ENCODE data around the gene CAB39.

CAB39 gene

DNA sequence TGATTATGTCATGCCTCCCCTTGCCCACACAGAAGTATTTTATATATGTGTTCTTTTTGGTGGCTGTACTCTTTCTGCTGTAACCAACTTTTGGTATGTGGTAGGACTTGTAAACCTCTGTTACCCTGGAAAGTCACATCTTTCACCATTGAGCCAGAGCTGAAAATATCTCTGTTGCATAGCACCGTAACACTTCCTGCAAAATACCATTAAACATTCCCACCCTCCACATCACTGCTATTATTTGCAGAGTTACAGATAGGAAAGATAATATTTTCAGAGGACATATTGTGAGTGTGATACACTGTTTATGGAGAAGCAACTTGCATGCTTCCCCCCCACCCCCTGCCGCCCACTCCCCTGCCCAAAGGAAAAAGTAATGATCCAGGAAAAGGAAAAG lies 44.8 kb downstream of the CAB39 start:
- peak; percentile 87 for DNase-seq (ENCODE audit: low read depth)

DNA sequence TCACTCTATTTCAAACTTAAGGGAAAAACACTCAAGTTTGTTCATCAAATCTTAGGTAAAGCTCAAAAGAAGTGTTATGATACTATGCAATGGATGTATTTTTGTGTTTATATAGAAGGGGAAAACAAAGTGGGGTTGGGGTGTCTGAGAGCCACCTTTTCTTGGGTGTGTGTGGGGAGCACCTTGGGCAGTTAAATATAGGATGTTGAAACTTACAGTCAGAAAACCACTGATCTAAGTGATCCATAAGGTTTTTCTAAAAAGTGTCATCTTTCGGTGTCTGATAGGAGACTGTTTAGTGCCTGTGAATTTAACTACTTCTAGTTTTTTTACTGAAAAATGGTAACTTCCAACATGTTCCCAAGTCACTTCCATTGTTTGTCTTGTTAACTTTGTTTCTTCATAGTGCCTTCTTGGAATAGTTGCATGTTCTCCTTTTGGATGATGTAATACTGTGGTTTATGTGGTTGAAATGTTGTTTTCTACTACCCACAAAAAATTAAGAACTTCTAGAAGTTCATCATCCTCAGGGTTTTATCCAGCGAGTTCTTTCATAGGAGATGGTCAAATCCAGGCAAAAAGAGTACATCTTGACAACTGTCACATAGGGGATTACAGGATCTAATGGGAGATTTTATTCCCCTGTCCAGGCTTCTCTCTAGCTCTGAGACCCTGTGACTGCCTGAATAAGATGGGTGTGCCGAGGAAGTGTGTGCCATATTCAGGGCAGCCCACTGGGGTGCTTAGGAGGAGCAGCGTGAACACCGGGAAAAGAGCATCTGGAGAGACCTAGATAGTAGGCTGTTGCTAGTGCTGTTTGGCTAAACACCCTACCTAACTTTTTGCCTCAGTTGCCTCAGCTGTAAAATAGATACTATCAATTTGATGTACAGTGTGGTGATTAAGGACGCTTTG lies 46.2 kb downstream of the CAB39 start:
- DNase-seq (ENCODE audit: low read depth) = peak; percentile 96

DNA sequence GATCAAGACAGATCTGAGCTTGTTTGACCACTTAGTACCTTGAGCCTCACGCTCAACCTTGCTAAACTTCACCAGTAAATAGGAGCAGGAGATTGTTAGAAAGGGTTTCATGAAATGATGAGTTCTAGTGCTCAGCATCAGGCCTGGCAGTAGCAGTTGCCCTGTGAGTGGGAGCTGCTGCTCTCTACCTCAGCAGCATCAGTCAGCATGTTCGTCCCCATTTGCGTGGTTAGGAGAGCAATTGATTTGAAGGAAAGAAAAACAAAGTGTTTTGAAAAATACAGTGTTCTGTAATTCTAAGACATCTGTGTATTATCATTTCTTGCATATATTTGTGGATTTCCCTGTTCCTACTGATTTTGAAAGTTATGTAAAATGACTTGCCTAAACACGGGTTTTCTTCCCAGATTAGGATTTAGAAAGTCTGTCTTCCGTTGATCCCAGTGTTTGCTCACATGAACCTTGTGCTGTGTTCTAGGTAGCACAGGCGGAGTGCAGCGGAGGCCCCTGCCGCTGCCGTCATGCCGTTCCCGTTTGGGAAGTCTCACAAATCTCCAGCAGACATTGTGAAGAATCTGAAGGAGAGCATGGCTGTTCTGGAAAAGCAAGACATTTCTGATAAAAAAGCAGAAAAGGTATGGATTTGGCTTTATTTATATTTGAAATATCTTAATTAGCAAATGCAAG lies 47.0 kb downstream of the CAB39 start:
- DNase-seq (ENCODE audit: low read depth) = peak; percentile 88

DNA sequence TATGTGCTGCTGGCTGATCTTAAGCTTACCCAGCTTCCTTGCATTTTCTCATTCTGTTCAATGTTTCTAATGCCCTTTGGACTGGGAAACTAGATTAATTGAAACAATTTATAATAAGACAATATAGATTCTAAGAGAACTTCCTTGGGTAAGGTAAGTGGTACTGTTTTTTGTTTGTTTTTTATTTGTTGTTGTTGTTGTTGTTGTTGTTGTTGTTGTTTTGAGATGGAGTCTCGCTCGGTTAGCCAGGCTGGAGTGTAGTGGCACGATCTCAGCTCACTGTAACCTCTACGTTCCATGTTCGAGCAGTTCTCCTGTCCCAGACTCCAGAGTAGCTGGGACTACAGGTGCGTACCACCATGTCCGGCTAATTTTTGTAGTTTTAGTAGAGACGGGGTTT lies 49.1 kb downstream of the CAB39 start:
- no peak for DNase-seq (ENCODE audit: low read depth)

DNA sequence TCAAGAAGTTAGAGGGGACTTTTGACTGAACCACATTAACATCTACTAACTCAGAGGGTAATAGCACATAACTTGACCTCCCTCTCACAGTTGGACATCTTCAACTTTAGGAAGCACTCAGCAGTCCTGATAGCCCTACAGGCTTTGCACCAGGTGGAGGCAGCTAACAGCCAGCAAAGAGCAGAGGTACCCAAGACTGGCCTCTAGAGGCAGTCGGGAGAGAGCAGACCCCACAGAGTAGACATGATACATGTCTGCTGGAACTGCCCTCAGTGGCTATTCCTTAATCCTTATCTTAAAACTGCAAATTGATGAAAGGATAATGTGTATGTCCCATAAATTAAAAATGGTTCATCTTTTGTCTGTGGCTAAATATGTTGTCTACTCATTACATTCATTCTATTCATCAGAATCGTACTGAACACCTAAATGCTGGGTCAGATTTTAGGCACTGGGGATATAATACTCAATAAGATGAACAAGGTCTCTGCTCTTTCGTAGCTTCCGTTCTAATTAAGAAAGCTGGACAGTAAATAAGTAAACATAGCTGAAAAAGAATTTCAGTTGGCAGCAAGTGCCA lies 49.8 kb downstream of the CAB39 start:
- peak; percentile 46 for DNase-seq (ENCODE audit: low read depth)

DNA sequence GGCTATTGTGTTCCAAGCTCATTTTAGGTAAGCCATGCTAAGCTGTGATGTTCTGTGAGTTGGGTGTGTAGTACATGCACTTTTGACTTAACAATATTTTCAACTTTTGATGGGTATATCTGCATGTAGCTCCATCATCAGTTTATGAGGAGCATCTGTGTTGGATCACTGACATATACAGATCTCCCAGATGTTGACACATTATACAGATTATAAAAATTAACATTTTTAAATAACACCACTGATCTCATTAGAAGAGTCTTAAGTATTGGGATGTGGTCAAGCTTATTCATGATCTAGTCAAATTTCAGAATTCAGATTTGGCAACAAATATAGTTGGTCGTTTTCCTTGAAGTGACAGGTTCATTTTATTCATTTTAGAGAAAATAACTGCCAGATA lies 51.7 kb downstream of the CAB39 start:
- DNase-seq (ENCODE audit: low read depth) = no peak

DNA sequence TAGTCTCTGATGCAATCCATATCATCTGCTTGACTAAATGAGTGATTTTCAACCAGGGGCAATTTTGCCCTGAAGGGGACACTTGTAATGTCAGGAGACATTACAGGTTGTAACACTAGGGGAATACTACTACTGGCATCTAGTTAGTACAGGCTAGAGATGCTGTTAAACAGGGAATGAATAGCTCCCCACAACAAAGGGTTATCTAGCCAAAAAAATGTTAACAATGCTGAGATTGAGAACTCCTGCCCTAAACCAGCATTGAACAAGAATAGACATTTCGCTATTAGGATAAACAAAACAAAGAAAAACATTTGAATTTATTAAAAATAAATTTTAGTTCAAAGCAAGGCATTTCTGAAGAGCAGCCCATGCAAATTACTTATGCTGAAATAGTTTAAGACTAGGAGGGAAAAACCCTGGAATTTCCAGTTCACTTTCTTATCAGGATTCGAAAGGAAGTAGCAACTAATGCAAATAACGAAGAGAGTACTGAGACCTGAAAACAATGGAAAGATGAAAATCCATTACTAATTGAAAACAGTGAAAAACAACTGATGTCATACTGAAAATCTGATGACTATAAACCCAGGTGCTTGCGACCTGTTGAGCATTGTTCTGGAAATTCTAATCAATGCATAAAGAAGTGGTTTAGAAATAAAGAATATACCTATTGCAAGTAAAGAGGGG lies 53.1 kb downstream of the CAB39 start:
- DNase-seq (ENCODE audit: low read depth) = peak; percentile 53

DNA sequence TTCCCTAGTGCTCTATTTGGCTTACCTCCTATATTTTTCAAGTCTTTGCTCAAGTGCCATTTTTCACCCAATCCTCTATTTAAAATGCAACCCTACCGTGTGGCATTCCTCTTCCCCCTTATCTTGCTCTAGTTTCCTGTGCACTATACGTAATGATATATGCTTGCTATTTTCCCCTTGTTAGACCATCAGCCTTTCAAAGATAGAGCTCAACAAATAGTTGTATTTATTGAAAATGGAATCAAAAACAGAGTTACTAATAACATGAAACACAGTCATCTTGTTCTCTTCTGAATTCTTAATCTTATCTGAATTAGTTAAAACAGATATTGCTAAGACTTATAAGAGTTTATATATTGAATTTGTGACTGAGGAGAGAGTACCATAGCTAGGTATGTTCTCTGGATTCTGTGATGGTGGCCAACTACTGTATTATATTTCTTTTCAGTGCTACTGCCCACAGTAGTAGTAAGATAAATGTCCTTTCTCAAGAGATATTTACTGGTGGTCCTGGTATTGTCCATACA lies 55.3 kb downstream of the CAB39 start:
- no peak for DNase-seq (ENCODE audit: low read depth)

DNA sequence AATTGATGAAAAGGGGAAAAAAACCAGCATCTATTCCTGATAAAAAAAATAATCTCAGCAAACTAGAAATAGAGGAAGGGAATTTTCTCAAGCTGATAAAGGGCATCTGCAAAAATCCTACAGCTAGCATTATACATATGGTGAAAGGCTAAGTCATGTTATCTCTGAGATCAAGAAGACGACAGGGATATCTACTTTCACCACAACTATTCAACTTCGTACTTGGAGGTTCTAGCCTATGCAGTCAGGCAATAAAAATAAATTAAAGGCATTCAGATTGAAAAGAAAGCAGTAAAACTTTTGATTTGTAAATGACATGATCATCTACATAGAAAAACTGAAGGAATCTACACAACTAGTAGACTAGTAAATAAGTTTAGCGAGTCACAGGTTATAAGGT lies 58.2 kb downstream of the CAB39 start:
- peak; percentile 80 for DNase-seq (ENCODE audit: low read depth)

DNA sequence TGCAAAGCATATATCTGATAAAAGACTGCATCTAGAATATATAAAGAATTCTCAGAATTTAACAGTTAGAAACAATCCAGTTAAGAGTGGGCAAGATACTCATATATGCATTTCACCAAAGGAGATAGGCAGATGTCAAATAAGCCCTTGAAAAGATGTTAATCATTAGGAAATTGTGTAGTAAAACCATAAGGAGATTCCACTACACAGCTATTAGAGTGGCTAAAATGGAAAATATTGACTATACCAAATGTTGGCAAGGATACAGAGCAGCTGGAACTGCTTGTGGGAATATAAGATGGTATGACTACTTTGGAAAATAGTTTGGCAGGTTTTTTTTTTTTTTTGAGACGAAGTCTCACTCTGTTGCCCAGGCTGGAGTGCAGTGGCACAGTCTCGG lies 59.5 kb downstream of the CAB39 start:
- DNase-seq (ENCODE audit: low read depth) = no peak

DNA sequence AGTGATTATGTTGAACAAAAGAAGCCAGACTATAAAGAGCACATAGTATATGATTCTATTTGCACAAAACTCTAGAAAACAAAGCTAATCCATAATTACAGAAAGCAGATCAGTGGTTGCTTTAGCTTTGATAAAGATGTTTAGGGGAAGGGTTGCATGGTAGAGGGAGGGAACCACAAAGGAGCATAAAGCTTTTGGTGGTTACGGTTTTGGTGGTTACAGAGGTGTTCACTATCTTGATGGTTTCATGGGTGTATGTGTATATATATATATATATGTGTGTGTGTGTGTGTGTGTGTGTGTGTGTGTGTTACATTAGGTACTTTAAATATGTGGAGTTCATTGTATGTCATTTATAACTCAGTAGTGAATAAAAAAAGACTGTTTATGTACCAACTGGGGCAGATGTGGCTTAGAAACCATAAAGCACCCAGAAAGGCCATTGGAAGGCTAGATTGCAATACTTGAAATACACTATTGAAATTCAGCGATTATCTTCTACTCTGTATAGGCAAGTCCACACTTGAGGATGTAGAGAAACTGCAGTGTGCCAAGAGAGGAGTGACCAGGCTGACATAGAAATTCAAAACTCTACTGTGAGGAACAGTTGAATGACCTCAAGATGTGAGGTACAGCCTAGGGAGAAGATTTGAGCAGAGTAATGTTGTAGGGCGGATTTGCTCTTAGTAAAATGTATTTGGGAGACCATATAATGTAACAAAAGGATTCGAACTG lies 60.6 kb downstream of the CAB39 start:
- no peak for DNase-seq (ENCODE audit: low read depth)

DNA sequence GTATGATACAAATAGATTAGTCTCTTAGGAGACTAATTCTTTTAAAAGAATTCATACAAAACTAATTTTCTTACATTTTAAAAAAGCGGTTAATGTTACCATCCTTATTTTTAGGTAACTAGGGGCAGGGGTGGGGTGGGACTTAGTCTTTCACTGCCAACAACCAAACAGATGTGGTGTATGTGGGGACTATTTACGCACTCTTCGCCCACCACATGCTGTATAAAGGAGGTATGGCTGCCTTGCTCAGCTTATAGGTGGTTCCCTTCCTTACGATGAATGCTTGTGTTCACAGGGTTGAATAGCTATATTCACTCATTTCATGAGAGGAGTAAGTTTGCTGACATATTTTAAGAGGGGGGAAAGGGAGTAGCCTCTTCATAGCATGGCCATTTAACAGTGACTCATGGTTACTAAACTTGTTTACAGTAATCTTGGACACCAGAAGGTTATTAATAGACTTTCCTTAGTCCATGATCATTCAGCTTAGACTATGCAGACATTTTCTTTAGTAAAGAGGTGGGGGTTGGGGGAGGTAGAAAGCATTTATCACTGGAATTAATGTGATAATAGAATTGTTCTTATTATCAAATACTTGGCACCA lies 61.8 kb downstream of the CAB39 start:
- DNase-seq (ENCODE audit: low read depth) = peak; percentile 83

DNA sequence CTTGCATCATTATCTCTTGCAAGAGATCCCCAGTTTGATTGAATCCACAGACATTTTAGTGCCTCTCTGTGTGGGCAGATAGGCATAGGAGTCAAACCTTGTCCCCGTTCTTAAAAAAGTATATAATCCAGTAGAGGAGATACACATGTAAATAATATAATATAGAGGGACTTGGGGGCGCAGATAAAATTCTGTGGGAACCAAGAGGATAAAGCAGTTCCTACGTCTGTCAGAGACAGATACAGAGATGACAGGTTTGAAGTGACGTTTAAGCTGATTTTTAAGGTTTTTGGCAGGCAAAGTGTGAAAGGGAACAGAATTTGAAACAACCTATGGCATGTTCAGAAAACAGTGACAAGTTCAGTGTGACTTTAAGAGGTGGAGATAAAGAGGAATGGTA lies 63.1 kb downstream of the CAB39 start:
- DNase-seq (ENCODE audit: low read depth) = no peak

DNA sequence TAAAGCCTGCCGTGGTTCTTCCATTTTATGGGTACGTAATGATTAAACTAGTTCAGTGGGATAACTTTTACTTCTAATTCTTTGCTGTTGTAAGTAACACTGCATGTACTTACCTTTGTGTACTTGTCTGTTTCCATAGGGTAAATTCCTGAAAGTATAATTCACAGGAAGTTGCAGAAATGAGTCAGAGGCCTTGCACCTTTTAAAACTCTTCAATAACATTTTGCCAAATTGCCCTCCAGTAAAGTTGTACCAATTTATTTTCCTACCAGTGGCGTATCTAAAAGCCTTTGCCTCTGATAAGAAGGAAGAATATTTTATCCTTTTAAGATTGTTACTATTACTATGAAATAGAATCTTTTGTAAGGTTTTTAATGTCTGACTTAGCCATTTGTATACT lies 65.1 kb downstream of the CAB39 start:
- no peak for DNase-seq (ENCODE audit: low read depth)

DNA sequence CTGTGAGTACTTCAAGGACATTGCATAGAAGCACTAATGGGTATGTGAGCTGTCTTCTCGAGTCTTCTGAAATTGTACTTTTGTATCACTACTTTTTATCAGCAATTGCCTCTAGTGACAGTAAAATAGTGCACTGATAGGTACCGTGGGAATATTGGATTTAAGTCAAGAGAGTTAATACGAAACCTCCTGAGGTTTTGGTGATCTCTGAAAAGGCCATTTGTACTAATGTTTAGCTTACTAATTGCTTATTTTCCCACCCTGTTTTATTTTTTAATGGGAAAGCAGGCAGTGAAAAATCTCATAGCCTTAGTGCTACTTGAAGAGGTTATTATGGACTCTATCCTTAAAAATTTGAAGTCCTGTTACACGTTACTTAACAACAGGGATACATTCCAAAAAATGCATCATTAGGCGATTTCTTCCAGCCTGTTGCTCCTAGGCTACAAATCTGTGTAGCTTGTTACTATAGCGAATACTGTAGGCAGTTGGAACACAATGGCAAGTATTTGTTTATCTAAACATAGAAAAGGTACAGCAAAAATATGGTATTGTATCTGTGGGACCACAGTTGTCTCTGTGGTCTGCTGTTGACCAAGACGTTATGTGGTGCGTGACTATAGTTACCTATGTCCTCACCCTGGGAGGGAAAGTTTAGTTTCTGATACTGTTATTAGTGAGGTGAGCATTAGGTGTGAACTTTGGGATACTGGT lies 65.9 kb downstream of the CAB39 start:
- no peak for DNase-seq (ENCODE audit: low read depth)

DNA sequence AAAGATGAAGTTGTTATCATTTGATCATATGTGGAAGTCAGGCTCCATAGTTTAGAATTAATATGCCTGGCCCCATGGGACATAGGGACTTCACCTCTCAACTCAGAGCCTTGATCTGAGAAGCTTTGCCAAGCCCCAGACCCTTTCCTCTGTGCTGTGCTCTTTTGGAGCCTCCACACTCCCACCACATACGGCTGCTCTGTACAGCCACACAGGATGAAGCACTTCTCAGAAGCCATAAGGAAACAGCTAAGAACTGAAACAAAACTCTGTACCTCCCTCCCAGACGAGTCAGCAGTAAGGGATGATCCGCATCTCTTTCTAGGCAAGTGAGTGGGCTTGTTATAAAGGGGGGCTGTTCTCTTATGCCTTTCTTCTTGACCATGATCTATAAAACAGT lies 66.5 kb downstream of the CAB39 start:
- DNase-seq (ENCODE audit: low read depth) = no peak

DNA sequence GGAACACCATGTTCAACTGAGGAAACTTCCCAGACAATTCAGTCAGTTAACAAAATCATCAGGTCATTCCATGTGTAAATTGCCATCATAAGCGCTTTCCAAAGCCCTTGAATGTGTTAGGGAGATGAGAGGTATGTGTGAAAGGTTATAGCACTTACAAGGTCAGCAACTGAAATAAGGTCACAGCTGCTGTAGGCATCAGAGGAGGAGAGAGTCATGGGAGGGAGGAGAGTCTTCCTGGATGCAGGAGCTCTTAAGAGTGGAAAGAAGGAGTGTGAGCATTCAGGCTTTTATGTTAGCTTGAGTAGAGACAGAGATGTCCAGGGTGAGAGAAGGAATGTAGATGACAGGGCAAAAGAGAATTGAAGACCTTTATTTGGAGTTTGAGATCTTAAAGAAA lies 67.0 kb downstream of the CAB39 start:
- DNase-seq (ENCODE audit: low read depth) = no peak

DNA sequence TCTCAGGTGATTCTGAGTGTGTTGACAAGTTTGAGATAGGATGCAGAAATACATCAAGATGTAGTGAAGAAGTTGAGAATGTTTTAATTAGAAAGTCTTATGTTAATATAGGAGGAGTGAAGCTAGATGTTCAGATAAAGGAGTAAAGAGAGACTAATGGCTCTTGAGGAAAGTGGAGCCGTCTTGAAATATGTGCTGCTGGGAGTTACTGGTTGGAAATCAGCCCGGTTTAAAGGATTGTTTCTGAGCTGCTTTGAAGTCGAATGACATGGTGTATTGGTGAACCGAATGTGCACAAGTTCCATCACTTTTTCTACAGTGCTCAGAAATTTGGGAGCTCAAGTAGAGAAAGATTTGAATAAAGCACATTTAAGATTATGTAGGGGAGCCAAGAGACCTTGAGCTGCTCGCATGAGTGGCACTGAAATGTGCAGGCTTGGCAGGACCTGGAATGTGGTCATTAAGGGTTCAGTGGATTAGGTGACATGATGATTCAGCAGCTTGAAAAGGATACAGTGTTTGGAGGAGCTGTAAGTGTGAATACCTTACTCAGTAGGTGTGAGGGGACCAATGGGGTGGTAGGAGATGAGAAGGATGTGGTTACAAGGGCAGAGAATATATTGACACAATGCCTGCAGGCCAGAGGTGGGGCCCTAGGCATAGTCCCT lies 68.6 kb downstream of the CAB39 start:
- DNase-seq (ENCODE audit: low read depth) = no peak

DNA sequence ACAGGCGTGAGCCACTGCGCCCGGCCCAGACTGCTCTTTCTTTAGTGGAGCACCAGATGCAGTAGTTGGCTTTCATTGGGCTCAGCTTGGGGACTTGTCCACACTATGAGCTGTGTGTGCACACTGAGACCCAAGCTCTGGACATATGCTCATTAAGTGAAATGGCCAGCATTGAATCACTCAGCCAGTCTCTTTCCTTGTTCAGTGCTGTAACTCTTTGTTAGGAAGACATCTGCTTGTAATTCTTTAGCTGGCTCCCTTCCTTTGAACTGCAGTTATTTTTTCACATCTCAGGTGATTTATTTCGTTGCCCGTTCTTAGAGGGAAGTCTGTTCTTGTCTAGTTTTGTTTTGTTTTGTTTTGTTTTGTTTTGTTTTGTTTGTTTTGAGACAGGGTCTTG lies 70.5 kb downstream of the CAB39 start:
- no peak for DNase-seq (ENCODE audit: low read depth)

DNA sequence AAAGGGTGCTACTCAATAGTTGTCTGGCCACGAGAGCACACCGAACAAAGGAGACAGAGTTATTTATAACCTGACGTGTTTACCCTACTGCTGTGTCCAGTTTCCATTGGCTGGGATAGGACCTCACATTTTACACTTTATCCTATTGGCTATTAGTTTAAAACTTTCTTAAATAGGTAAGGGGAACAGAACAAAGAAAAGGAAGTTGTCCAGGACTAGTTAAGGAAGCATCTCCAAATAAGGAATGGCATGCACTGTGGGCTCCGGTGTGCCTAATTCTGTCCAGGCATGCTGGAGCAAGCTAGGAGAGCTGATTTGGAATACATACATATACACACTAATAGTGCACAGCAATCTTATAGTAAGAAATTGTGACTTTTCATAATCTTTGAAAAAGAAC lies 72.2 kb downstream of the CAB39 start:
- no peak for DNase-seq (ENCODE audit: low read depth)
